ES-I3 (cell line): Measurements from ENCODE around the gene BTBD9.

Experiments used
- H3K36me3 ChIP-seq: 2 replicates; pipeline ENCODE4 v1.6.1; 2013; ENCODE audit warnings: mild to moderate bottlenecking, low read length, control low read depth, moderate library complexity; ENCODE audit not compliant: insufficient read depth
- H3K4me1 ChIP-seq: 2 replicates; pipeline ENCODE4 v1.6.1; 2013; ENCODE audit warnings: mild to moderate bottlenecking, control low read depth, low read length; ENCODE audit not compliant: insufficient read depth
- H3K9ac ChIP-seq: 2 replicates; pipeline ENCODE4 v1.6.1; 2013; ENCODE audit warnings: low read depth, mild to moderate bottlenecking, low read length, moderate library complexity
- H3K9me3 ChIP-seq: 2 replicates; pipeline ENCODE4 v1.6.1; 2013; ENCODE audit warnings: mild to moderate bottlenecking, low read length, moderate library complexity; ENCODE audit not compliant: control insufficient read depth, insufficient read depth

Gene BTBD9

DNA sequence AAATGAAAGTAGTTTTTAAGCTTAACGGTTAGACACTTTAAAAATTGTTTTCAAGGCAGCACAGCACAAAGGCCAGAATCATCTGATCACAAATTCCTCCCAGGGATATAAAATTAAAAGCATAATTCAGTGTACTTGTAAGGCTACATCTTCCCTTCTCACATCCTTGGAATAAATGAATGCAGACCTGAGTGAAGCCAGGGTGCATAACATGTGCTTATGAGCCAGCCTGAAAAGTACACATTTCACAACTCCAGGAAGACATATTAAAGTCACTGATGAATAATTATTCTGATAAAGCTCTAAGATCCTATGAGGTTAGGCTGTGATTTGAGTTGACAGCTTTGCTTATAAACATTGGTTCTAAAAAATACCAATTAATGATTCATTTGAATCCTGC, 163.6 kb downstream of the BTBD9 start:
- Histone ChIP-seq H3K9ac (no peak overlapping the region), H3K4me1 (peaks cover 22% of the 10 kb centered on the region), H3K36me3 (no peaks in the 10 kb centered on the region), H3K9me3 (no peaks in the 10 kb centered on the region)

DNA sequence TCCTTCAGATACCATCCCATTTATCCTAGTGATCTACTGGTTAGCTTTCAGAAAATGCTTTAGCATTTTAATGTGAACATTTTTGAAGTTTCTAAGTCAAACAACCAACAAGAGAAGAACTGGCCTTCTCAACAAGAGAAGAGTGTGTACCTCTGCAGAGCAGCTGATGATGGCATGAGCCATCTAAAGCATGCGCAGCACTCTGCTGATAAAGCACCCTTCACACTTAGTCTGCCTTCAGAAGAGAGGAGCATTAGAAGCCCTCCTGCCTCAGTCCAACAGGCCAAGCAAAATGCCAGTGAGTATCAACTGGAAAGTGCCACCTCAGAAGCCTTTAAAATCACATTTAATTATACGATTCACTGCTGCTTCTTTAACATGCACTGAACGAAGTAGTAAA, 169.2 kb downstream of the BTBD9 start:
- no peaks in the 10 kb centered on the region for H3K36me3 ChIP-seq
- no peak overlapping the region for H3K9ac ChIP-seq
- H3K4me1 ChIP-seq: no peaks in the 10 kb centered on the region
- H3K9me3 ChIP-seq: no peaks in the 10 kb centered on the region

DNA sequence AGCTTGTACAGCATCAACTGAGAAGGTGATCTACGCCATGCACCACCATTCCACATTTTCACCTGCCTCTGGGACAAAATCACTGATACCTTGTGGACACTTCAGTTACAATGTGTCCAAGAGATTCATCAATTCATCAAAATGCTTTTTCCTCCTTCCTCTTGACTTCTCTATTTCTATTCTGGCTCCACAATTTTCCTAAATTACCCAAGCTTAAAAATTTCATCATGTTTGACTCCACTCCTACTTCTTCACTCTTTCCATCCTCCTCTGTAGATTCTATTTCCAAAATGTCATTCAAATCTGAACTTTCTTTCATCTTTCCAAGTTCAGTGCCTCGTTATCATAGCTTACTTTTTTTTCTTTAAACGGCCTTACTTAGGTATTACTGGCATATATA, 172.2 kb downstream of the BTBD9 start:
- Histone ChIP-seq H3K36me3 (no peaks in the 10 kb centered on the region), H3K4me1 (no peaks in the 10 kb centered on the region), H3K9ac (no peak overlapping the region), H3K9me3 (no peaks in the 10 kb centered on the region)

DNA sequence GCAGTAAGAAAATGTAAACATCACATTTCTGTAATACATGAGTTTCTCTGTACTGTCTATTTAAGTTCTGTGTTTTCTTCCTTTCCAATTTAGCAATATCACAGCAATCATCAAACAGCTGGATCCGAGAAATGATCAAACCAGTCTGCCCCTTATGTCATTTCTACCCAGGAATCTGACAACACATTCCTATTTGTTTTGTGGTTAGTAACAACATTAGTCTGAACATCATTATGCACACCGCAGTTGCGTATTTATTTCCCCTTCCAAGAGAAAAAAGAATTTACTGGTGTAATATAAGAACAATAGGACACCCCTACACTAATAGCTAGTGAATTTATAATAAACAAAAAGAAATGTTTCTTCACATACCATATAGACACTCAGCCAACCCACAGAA, 179.5 kb downstream of the BTBD9 start:
- Histone ChIP-seq H3K9ac (no peak overlapping the region), H3K4me1 (no peaks in the 10 kb centered on the region), H3K9me3 (no peaks in the 10 kb centered on the region), H3K36me3 (no peaks in the 10 kb centered on the region)

DNA sequence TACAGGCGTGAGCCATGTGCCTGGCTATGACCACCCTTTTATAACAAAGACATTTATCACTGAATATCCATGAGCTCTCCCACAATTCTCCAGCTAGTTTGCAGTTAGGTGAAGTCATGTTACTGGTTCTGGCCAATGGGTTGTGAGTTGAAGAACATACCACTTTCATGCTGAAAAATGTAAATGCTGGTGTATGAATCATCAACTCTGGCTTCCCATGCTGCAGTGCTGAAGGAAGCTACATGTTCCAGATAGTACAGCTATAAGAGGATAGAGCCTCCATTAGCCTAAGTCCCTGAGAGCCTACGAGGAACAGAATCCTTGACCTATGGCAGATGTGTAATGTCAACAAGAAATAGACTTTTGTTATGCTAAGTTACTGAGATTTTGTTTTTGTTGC, 180.4 kb downstream of the BTBD9 start:
- no peak overlapping the region for H3K9ac ChIP-seq
- no peaks in the 10 kb centered on the region for H3K36me3 ChIP-seq
- no peaks in the 10 kb centered on the region for H3K4me1 ChIP-seq
- H3K9me3 ChIP-seq: no peaks in the 10 kb centered on the region

DNA sequence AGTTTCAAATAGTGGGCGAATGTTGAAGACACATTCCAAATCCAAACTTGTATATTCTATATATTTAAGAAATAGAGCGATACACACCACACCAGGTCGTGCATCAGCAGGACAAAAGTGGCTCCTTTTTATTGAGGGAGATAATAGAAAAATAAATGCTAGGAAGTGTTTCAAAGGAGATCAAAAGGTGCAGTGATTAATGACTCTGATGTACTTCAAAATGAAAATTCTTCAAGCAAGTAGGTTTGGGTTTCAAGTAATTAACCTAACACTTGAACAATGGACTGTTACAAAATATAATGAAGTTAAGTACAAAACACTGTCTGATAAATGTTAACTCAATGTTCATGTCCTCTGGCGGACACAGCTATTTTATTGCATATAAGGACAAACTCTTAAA, 185.9 kb downstream of the BTBD9 start:
- Histone ChIP-seq H3K4me1 (peaks cover 6% of the 10 kb centered on the region; the same call in 1 of the 2 replicates), H3K9me3 (no peaks in the 10 kb centered on the region; the same call in 1 of the 2 replicates), H3K9ac (no peak overlapping the region), H3K36me3 (no peaks in the 10 kb centered on the region)

DNA sequence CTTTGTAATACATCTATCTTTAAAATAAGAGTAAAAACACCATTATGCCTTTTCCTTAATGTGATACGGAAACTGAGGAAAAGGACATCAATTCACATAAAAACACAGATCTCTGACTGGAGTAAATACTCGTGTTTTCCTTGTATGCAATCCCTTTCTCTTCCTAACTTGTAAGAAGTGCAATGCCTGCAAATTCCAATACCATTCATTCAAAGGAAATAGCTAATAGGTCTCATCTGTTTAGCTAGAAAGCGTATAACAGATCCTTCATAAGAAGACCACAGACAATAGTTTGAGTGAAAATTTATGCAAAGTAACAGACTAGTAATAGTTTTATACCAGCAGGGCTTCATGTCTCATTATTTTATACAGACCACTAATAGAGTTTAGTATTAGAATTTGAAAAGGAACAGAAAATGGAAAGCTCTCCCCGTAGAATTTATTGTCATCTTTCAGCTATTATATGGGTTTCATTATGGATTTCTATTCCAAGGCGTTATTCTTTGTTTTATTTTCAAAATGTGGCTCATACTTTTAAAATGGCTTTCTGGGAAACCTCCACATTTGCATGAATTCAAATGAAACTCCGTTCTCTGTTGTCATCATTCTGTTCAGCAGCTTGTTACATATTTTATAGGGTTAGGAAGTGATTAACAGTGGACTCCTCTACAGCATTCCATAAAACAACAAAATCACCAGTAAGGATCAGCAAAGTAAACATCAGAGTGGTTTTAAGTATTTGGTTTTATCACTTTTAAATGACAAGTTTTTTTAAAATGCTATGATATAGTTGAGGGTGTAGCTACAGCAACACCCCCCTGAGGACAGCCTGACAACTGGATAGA, 186.7 kb downstream of the BTBD9 start:
- H3K9ac ChIP-seq: no peak overlapping the region
- no peaks in the 10 kb centered on the region for H3K36me3 ChIP-seq

DNA sequence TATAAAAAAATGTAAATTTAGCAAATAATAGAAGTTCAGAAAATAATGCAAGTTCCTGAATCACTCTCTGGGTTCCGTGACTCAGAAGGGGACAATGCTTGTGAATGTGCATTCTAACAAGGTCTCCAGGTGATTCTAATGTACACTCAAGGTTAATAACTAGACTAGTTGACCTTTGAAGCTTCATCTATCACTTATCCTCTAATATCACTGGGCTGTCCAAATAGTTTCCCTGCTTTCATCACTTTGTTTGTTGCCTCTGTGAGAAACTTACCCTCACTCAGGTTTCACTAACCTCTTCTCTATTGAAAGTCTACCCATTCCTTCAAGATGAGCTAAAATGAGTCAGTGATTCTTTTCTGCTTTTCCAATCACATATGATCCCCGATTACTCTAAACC, 189.0 kb downstream of the BTBD9 start:
- Histone ChIP-seq H3K4me1 (peaks cover 6% of the 10 kb centered on the region; the same call in 1 of the 2 replicates), H3K9me3 (no peaks in the 10 kb centered on the region; the same call in 1 of the 2 replicates), H3K9ac (no peak overlapping the region), H3K36me3 (no peaks in the 10 kb centered on the region)

More for the DNA sequence above, 186.7 kb downstream of the BTBD9 start:
- no peaks in the 10 kb centered on the region; the same call in 1 of the 2 replicates for H3K9me3 ChIP-seq
- peaks cover 6% of the 10 kb centered on the region; the same call in 1 of the 2 replicates for H3K4me1 ChIP-seq

DNA sequence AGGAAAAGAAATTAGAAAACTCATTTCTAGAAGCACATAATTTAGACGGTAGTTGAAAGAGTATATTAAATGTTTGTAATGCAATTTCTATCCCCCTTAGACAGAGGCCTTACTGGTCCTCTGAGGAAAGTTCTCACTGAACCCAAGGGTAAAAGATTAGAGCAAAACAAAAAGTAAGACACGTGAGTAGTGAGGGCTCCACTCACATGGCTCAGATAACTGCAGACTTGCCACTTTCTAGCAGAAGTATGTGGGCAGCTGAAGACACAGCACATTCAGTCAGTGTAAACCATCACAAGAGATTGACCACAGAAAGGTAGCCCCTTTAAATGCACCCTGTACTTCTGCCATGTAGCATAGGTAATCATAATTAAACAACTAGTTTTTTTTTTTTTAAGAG, 193.8 kb downstream of the BTBD9 start:
- H3K4me1 ChIP-seq: no peaks in the 10 kb centered on the region

DNA sequence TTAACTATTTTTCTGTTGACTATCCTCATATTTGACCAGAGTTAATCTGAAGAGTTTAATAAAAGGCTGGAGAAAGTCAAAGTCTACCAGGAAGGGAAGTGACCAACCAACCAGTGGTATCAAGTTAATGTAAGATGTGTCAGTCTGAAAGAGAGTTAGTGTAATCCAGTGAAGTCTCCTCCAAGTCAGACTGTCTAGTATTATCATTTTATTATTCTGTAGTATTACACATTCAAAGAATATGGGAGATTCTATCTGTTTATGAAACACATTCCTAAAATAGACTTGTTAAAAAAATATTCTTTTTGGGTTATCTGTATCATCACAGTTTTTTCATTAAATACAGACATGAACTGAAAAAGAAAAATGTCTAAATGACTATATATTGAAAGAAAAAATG, 194.4 kb downstream of the BTBD9 start:
- H3K9me3 ChIP-seq: no peaks in the 10 kb centered on the region; the same call in 1 of the 2 replicates
- no peaks in the 10 kb centered on the region for H3K4me1 ChIP-seq
- H3K36me3 ChIP-seq: no peaks in the 10 kb centered on the region
- no peak overlapping the region for H3K9ac ChIP-seq

More for the DNA sequence above, 193.8 kb downstream of the BTBD9 start:
- Histone ChIP-seq H3K36me3 (no peaks in the 10 kb centered on the region), H3K9ac (no peak overlapping the region), H3K9me3 (no peaks in the 10 kb centered on the region; the same call in 1 of the 2 replicates)

DNA sequence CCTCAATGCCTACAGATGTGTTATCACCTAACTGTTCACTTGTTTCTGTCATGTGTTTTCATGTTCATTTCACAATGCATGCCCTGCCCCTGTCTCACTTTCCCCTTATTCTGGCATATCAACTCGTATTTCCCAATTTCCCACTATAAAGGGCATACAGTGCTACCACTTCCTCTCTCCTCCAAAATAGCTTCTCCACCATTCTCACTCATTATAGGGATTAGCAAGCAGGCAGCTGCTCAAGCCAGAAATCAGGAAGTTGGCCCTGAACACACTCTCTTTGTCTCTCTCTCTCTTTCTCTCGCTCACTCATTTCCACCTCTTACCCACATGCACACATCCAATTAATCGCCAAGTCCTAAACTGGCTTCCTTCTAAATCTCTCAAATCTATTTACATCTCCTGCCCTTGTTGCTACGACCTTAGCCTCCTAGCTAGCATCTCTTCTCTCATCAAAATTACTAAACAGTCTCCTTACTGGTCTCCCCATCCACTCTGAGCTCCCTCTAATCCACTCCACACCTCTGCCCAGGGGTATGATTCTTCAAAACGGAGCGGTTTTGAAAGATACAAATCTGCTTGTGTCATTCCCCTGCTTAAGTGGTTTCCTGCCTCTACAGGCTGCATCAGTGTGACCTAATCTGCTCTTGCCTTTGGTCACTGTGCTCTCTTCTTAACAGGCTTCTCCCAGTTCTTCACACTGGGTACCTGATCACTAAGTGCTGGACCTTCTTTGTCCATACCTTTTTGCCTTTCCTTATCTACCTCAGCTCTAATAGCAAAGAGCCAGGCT, 196.2 kb downstream of the BTBD9 start:
- H3K9me3 ChIP-seq: no peaks in the 10 kb centered on the region
- no peaks in the 10 kb centered on the region for H3K4me1 ChIP-seq
- H3K36me3 ChIP-seq: no peaks in the 10 kb centered on the region
- no peak overlapping the region for H3K9ac ChIP-seq

DNA sequence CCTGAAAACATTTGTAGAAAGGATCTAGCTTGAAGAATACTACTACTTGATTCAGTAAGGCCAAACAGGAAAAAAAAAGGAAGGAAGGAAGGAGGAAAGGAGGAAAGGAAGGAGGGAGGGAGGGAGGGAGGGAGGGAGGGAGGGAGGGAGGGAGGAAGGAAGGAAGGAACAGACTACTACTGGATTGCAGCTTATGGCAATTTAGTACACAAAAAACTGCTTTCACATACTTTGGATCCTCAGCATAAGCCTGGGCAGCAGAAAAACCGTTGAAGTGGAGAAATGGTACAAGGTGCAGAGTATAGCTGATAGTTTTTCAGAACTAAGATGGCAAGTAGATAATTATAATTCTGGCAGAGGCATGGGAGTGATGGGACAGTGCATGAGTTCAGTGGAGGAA, 201.6 kb downstream of the BTBD9 start:
- H3K9me3 ChIP-seq: no peaks in the 10 kb centered on the region
- no peaks in the 10 kb centered on the region for H3K4me1 ChIP-seq
- H3K9ac ChIP-seq: no peak overlapping the region
- H3K36me3 ChIP-seq: no peaks in the 10 kb centered on the region

DNA sequence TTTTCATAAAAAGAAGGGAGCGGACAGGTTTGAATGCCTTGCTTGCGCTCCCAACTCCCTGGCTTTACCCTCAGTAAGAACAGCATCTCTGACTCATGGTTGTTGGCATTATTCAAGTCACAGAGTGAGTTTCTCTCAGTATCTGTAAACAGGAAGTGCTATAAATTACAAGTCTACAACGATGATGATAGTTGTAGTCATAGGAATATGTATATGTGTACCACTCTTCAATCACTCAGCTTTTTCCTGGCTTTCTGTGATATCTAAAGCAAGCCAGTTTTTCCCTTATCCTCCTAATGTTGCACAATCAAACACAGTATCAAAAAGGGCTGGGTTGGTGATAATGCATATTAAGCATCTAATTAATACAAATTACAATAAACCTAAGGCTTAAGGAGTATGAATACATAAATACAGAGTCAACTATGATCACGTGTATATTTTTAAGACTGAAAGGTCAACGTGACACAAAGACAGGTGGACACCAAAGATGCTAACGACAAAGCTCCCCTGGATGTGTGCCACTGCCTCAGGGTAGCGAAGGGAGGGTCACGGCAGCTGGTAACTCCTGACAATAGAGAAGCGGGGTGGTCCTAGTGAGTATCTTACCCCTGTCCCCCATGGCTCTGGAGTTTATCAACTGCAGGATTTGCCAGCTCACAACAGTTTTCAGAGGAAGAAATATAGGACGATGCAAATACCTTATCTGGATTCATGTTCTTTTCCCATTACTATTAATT, 202.8 kb downstream of the BTBD9 start:
- no peak overlapping the region for H3K9ac ChIP-seq
- H3K4me1 ChIP-seq: no peaks in the 10 kb centered on the region
- no peaks in the 10 kb centered on the region for H3K9me3 ChIP-seq
- no peaks in the 10 kb centered on the region for H3K36me3 ChIP-seq

DNA sequence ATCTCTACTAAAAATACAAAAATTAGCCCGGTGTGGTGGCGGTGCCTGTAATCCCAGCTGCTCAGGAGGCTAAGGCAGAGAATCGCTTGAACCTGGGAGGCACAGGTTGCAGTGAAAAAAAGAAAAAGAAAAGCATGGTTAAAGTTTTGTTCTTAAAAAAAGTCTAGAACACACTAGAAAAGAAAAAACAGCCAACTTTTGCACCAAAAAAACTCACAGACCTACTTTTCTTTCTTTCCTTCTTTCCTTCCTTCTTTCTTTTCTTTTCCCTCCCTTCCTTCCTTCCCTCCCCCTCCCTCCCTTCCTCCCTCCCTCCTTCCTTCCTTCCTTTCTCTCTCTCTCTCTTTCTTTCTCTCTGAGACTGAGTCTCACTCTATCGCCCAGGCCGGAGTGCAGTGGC, 204.4 kb downstream of the BTBD9 start:
- Histone ChIP-seq H3K4me1 (no peaks in the 10 kb centered on the region), H3K9me3 (no peaks in the 10 kb centered on the region), H3K36me3 (no peaks in the 10 kb centered on the region), H3K9ac (no peak overlapping the region)
